BJ (cell line): ENCODE data around the gene DLX4. TPM values are rescaled to one million over a fixed set of nuclear protein-coding genes. Genes with fewer than 3 reads are reported as not detected.

ENCODE experiments used
- CTCF ChIA-PET: fragments of 350-600 bp; formaldehyde crosslinking; extraction: SDS; loops from one replicate; lab custom pipeline; 2021; ENCODE audit warnings: antibody characterized with exemption, inconsistent platforms; lab: Yijun Ruan, JAX
- POLR2A ChIA-PET: fragments of 300-600 bp; sonication (Branson Sonifier 250); formaldehyde crosslinking; extraction: SDS; loops from one replicate; lab custom pipeline; 2021; ENCODE audit warnings: antibody characterized with exemption; lab: Charles Lee
- DNase-seq: peaks from one replicate; pipeline ENCODE4 v3.0.0-alpha.2; 2011; ENCODE audit warnings: low read depth
- H3K27me3 ChIP-seq: 2 replicates; pipeline ENCODE4 v1.6.0; 2011; ENCODE audit warnings: low read length; ENCODE audit not compliant: control insufficient read depth, insufficient read depth
- H3K36me3 ChIP-seq: 2 replicates; pipeline ENCODE4 v1.5.1; 2011; ENCODE audit warnings: low read length; ENCODE audit not compliant: control insufficient read depth, insufficient read depth
- H3K4me3 ChIP-seq: 2 replicates; pipeline ENCODE4 v1.5.1; 2011; ENCODE audit warnings: low read depth, mild to moderate bottlenecking, control low read depth, low read length
- polyA plus RNA-seq: library from polyadenylated mRNA; depleted of rRNA; stranded (reverse); fragments of >200 nt; gene quantifications from 2 replicates; pipeline ENCODE4 v1.2.3, GENCODE V29; 2011
- TF ChIP-seq, protein P1 (sequence below): IDR thresholded peaks from 2 replicates; pipeline ENCODE4 v1.5.1; 2011; ENCODE audit warnings: low read depth, mild to moderate bottlenecking, control low read depth, inconsistent platforms, low read length, moderate library complexity; ENCODE audit not compliant: insufficient read depth

Gene DLX4
- polyA plus RNA-seq, 1 experiment, result 0.29 TPM

DNA sequence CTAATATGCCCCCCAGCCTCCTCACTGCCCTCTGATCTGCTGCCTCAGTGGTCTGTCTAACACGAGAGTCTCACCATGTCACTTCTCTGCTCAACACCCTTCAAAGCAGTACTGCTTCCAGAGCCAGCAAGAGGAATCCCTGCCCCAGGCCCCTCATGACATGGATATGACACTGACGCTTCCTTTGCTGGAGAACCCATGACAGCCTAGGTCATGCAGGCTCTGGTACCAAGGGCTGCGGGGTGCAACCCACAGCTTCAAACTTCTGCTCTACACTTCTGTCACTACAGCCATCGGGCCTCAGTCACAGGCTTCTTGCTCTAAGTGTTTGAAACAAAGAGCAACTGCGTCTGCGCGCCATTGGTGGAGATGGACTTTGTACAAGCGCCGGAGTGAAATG lies 32.6 kb upstream of the DLX4 start:
- CTCF ChIA-PET, result interaction anchor here (0.6 kb wide), 2 partner anchors 62 to 381 kb away, joined by 3 read pairs; no protein-coding TSS in a partner anchor

DNA sequence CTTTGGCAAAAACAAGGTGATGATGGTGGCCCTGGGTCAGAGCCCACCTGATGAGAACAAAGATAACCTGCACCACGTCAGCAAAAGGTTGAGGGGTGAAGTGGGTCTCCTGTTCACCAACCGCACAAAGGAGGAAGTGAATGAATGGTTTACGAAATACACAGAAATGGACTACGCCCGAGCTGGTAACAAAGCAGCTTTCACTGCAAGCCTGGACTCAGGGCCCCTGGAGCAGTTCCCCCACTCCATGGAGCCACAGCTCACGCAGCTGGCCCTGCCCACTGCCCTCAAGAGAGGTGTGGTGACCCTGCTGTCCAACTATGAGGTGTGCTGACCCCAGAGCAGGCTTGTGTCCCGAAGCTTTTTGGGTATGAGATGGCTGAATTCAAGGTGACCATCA lies 29.7 kb upstream of the DLX4 start:
- no peak for DNase-seq
- ChIA-PET POLR2A (no interaction called here), CTCF (interaction anchor here (6.9 kb wide), 1 partner anchor 15 kb away, joined by 75 read pairs; no protein-coding TSS in a partner anchor)
- no peak overlapping the region for H3K4me3 ChIP-seq
- TF ChIP-seq, protein P1, sequence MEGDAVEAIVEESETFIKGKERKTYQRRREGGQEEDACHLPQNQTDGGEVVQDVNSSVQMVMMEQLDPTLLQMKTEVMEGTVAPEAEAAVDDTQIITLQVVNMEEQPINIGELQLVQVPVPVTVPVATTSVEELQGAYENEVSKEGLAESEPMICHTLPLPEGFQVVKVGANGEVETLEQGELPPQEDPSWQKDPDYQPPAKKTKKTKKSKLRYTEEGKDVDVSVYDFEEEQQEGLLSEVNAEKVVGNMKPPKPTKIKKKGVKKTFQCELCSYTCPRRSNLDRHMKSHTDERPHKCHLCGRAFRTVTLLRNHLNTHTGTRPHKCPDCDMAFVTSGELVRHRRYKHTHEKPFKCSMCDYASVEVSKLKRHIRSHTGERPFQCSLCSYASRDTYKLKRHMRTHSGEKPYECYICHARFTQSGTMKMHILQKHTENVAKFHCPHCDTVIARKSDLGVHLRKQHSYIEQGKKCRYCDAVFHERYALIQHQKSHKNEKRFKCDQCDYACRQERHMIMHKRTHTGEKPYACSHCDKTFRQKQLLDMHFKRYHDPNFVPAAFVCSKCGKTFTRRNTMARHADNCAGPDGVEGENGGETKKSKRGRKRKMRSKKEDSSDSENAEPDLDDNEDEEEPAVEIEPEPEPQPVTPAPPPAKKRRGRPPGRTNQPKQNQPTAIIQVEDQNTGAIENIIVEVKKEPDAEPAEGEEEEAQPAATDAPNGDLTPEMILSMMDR, result no peak
- no peaks in the 10 kb centered on the region for H3K36me3 ChIP-seq
- peaks cover 44% of the 10 kb centered on the region for H3K27me3 ChIP-seq

More for the DNA sequence above, 32.6 kb upstream of the DLX4 start:
- Histone ChIP-seq H3K36me3 (no peaks in the 10 kb centered on the region), H3K27me3 (peaks cover 27% of the 10 kb centered on the region), H3K4me3 (no peak overlapping the region)
- TF ChIP-seq, protein P1, result no peak
- no peak for DNase-seq
- POLR2A ChIA-PET, result no interaction called here

DNA sequence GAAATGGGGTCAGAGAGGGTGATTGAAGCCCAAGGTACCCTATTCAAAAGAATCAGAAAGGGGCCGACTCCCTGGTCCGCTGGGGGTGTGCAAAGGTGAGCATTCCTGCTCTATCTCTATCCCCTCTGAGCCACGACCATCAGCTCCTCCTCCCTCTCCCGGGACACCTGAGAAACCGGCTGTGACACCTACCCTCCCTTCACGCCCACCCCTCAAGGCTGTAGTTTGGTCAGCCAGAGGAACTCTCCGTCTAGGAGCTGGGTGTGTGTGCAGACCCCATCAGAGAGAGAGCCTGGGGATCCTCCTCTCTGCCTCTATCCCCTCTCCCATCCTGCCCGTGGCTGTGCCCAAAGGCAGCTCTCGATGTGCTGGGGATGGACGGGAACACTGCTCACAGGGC lies 27.6 kb upstream of the DLX4 start:
- ChIA-PET CTCF (interaction anchor here (0.6 to 6.9 kb wide), 5 partner anchors 12 to 179 kb away, joined by 3 to 75 read pairs (median 4); no protein-coding TSS in a partner anchor), POLR2A (no interaction called here)
- no peak overlapping the region for H3K4me3 ChIP-seq
- H3K36me3 ChIP-seq, result no peaks in the 10 kb centered on the region
- peaks cover 44% of the 10 kb centered on the region for H3K27me3 ChIP-seq
- DNase-seq, result no peak
- TF ChIP-seq, protein P1, result no peak

DNA sequence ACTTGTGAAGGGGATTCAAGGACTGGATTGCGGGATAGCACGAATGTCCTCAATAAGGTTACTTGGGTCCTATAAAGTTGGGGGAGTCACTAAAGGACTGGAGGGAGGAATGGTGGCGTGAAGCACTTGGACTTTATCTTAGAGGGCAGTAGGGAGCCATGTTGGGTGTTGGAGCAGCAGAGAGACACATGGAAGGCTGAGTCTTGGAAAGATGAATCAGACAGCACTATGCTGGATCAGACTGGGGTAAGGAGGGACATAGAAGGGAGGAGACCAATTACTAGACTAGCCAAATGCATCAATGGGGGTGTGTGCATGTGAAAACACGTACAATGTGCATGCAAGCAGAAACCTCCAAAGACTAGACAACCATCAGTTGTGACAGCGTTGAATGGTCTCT lies 26.0 kb upstream of the DLX4 start:
- no peaks in the 10 kb centered on the region for H3K36me3 ChIP-seq
- ChIA-PET POLR2A (no interaction called here), CTCF (interaction anchor here (3.2 to 6.9 kb wide), 3 partner anchors 11 to 62 kb away, joined by 9 to 75 read pairs (median 30); no protein-coding TSS in a partner anchor)
- peaks cover 45% of the 10 kb centered on the region for H3K27me3 ChIP-seq
- no peak overlapping the region for H3K4me3 ChIP-seq
- no peak for DNase-seq
- TF ChIP-seq, protein P1, result no peak

DNA sequence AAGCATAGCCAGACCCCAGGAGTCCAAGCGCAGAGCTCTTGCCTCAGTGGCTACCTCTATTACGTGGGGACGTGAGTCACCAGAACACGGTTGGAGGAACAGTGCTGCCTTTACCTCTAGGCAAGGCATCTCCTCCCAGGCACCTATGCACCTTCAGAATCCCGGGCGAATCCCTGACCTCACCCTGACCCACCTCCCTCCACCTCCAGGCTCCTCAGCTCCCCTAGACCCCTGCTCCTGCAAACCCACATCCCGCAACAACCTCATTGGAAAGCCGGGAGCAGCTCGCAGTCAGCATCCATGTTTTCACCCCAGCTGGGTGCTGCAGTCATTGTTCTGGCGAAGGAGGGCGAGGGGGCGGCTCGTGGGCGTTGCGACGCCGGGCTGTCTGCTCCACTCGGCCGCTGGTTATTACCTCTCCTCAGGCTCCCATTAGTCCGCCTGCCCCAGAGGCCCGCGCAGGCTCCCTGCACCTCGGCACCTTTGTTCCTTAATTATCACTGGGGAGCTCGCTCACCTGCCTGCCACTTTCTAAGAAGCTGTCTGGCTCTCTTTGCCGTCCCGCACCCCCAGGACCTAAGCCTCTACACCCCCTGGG lies 24.6 kb upstream of the DLX4 start:
- H3K4me3 ChIP-seq, result no peak overlapping the region
- ChIA-PET POLR2A (no interaction called here), CTCF (interaction anchor here (1.4 to 6.9 kb wide), 3 partner anchors 10 to 64 kb away, joined by 5 to 75 read pairs (median 30); no protein-coding TSS in a partner anchor)
- no peaks in the 10 kb centered on the region for H3K36me3 ChIP-seq
- no peak for DNase-seq
- H3K27me3 ChIP-seq, result peaks cover 43% of the 10 kb centered on the region
- TF ChIP-seq, protein P1, result no peak
